Colon (tissue), 2 donors: ENCODE data around the gene SLC22A23.

Source experiments
- FAIRE-seq: peaks from 2 replicates; lab custom pipeline; 2012; peaks lifted over from hg19 to GRCh38; lab: Jason Lieb, UNC
- donor health status: control.
- donor health status: control.

The SLC22A23 gene

DNA sequence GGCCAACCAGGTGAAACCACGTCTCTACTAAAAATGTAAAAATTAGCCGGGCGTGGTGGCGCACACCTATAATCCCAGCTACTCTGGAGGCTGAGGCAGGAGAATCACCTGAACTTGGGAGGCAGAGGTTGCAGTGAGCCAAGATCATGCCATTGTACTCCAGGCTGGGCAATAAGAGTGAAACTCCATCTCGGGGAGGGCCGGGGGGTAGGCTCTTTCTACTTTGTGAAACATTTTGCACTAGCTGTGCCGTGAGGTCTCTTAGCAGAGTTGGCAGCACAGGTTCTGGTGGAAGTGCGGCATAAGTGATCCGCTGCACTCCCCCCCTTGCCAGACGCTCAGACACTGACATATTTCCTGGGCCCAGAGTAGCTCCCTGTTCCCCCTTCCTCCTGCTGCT, 173.6 kb downstream of the SLC22A23 start:
- no peak for FAIRE-seq

GRCh38 chr6:3282476-3283236, 174.2 kb downstream of the SLC22A23 start:
- FAIRE-seq = no peak

- no peak for FAIRE-seq
These were observed 175.0 kb downstream of the SLC22A23 start for GRCh38 chr6:3281631-3282475.

GRCh38 chr6:3280866-3281465, 175.9 kb downstream of the SLC22A23 start:
- FAIRE-seq = no peak

DNA sequence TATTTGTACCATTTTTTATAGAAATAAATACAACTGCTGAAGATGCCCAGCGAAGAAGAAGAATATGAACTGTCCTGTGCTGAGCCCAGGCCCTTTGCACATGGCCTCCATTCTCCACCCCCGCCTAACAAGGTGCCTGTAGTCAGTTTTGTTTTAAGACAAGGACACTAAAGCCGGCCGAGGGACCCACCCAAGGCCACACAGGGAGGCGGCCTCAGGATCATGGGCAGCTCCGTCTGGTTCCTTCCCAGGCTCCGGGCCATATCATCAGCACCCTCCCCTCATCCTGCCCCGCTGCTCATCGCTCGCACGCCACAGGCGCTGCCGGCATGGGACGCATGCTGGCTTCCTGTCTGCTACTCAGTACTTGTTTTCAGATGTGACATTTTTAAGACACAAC, 176.8 kb downstream of the SLC22A23 start:
- no peak for FAIRE-seq

DNA sequence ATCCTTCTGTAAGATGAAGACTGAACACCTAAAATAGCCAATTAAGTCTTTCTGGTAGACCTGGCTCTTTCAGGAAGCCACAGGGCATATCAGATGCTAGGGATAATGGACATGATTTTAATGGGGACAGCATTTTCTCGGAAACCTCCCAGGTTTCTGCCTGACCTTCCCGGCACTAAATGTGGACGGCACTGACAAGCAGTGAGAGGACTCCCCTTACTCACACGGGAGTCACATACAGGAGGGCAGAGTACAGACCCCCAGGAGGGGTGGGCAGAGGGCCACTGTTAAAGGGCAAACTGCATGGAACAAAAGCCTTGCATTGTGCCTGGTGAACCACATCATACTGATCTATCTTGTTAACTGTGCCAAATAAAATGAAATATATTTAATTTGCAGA, 178.2 kb downstream of the SLC22A23 start:
- FAIRE-seq = no peak

DNA sequence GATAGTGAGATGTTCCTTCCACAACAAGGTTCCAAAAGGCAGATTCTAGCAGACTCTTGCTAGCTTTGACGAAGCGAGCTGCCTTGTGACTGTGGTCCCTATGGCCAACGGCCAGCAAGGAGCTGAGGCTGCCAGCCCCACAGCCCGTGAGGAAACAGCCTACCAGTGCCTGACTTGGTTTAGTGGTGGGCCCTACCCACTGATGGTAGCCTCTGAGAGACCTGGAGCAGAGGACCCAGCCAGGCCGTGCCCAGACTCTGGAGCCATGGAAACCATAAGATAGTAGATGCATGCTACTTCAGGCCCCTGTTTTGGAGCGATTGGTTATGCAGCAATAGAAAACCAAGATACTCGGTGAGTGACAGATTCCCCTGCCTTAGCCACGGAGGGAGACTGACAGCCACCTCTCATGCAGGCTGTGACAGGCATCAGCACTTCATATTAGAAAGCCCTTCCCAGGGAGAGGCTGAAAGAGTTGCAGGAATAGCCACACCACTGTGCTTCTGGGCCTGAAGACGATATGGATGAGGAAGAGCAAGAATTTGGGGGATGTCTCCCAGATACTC, 178.9 kb downstream of the SLC22A23 start:
- FAIRE-seq = no peak

GRCh38 chr6:3277251-3277650, 179.6 kb downstream of the SLC22A23 start:
- no peak for FAIRE-seq

GRCh38 chr6:3276174-3277167, 180.4 kb downstream of the SLC22A23 start:
- no peak for FAIRE-seq

DNA sequence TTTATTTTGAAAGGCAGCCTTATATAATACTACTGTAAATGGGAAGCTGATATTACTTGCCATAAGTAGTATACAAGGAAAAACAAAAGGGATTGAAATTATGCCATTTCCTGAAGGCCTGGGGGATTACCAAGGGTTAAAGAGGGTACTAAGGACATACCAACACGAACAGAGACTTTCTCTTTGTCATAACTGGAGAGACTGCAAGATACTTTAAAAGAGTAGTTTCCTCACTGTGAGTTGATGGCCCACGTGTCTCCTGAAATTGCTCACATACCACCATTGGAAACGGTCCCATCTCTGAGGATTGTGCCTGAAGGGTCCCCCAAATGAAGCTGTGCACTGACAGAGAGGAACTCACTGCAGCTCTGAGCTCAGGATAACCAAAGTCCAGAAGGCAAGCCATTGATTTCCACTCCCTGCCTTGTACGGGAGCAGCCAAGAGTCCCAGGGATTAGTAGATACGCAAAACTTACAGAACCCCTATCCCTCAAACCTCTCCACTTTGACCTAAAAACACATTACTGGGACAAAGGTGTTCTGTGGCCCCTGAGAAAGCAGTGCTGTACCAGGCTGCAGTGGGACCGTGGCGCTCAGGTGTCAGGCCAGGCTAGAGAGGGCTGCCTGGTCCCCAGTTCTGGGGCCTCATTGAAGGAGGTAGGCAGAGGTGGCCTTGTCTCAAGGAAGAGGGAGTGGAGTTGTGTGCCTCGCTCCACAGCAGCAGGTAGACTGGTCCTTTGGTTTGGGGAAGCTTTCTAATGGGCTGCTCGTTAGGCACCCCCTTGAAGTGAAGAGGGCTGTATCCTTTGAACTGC, 182.9 kb downstream of the SLC22A23 start:
- no peak for FAIRE-seq

DNA sequence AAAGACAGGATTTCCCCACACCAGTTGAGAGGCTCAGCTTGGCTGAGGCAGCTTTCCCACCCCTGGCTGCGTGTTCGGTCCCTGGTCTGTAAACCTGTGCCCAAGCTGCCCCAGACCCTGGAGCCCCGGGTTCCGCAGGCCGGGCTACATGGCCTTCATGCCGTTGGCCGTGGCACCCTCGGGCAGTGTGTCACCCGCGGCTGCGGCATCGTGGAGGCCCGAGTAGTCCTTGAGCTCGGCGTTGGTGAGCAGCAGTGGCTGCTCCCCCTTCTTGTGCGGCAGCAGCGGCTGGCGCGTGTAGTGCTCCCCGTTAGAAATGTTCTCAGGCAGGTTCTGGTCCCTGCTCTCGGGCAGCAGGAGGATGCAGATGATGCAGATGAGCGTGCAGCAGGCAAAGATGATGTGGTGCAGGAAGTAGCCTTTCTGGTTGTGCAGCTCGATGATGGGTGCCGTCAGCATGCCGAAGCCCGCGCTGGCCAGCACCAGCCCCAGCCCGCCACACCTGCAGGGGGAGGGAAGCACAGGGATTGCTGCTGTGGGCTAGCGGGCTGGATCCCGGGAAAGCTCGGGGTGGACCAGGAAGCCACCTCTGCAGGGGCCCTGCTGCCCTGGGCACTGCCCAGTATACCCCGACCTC, 183.8 kb downstream of the SLC22A23 start:
- no peak for FAIRE-seq

DNA sequence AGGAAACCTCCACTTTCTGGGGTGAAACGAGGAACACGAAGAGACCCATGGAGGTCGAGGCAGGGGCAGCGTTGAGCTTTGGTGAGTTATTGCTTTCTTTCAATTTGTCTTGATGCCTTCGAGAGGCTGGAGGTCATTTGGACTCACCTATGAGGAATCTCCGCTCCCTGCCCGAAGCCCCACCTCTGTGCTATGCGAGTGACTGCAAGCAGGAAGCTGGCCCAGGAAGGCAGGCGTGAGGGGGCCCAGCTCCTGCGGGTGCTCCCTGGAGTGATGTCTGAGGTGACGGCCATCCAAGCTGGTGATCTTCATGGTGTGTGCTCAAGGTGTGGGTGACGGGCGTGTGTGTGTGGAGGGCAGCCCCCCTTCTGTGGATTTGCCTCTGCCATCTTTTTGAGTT, 185.1 kb downstream of the SLC22A23 start:
- no peak for FAIRE-seq

DNA sequence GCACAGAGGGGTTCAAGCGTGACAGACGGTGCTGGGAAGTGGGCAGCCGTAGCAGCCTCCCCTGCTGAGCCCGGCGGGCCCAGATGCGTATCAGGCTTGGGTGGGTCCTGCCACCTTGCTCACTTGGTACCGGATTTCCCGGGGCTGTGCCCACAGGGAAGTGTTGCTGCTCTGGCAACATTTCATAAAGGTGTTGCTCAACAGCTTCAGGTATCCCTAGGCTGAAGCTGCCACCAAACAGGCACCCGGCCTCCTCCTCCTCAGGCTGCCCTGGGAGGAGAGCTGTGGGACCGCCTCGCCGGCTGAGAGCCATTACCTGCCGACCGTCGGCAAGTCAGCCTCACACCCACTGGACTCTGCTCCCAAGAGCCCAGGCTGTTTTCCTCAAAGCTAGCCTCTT, 186.6 kb downstream of the SLC22A23 start:
- no peak for FAIRE-seq

DNA sequence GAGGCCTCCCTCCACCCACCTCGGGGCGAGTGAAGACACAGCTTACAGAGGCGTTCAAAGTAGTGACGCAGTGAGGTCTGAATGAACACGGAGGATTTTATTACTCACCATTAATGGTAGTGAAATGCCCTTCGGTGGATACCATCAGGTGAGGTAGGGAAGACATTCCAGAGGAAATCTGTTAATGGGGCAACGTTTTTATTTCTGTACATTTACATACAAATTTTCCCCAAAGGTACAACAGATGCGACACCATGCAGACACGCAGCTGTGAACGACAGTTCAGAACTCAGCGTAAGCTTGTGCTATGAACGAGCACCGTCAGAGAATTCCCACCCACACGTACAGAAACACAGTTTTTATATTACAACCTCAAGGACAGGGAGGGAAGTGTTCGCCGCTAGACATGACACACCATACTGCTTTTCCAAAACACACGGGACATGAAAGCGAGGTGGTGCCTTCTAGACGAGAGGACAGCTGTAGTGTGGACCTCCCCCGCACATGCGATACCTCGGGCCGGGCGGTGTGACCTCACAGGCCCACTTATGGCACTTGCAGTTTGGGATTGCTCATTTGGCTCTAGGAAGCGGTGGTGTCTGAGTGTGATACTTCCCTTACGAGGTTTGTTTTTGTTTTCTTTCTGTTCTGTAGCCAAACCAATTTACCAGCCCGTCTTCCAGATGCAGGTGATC, 187.4 kb downstream of the SLC22A23 start:
- no peak for FAIRE-seq

DNA sequence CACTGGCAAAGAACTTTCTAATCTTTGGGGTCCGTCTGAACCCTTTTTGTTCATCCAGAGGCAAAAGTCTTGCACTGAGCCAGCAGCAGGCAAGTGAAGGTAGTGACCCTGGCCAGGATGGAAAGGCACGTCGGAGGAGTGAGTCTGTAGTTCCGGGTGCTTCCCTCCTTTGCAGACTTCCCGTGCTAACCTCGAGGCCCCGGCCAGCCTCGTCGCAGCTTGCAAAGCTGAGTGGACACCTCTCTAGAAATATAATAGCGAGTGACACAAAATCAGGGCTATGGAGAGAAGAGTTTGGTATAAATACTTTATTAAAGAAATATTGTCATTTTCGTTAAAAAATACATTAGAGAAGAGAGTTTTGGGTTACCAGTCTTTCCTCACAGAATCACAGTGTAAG, 188.2 kb downstream of the SLC22A23 start:
- no peak for FAIRE-seq

GRCh38 chr6:3267162-3267561, 189.7 kb downstream of the SLC22A23 start:
- FAIRE-seq = no peak

DNA sequence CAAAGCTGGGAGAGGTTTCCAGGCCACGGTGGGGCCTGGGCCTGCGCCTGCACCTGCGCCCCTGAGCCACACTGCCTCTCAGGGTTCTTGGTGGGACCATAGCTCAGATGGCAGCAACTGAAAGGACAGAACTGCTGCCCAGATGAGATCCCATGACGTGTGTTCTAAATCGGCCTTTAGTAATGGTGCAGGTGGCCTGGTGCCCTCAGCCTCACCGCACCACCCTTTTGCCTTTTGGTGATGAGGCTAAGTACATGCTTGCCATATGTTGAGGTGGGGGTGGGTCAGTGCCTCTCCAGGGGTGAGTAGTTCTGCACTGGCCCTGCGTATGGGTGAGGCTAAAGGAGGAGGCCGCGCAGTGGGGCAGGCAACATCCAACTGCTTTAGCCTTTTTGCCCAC, 190.7 kb downstream of the SLC22A23 start:
- FAIRE-seq = no peak

DNA sequence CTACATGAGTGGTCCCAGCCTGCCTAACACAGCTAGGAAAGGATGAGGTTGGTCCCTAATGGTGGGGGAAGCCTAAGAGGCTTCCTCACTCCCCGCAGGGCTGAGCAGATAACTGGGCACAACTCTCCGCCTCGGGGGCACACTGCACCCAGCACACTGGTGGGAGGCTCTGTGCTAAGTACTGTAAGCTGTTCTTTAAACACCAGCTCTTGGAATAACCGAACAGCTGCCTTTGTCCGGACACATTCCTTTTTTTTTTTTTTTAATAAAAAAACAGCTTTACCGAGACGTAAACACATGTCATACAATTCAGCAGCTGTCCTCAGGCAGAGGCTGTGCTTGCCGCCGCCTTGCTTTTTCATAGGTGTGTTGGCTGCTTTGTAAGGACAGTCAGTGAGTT, 191.2 kb downstream of the SLC22A23 start:
- FAIRE-seq = no peak

DNA sequence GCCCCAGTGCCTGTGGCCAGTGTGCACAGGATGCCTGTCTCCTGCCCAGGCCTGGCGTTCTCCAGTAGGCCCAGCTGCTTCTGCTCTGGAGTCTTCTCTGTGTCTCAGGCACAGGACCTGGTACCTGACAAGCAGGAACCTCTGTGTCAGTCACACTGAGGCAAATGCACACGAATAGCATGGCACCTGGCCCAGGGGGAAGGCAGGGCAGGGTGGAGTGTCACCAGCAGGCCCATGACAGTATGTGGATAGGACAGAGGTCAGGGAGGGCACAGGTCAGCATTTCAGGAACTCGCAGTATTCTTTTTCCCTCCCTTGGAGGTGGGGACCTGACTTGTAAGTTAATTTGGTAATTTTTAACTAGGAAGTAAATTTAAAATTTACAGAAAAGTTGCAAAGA, 192.5 kb downstream of the SLC22A23 start:
- FAIRE-seq = no peak

DNA sequence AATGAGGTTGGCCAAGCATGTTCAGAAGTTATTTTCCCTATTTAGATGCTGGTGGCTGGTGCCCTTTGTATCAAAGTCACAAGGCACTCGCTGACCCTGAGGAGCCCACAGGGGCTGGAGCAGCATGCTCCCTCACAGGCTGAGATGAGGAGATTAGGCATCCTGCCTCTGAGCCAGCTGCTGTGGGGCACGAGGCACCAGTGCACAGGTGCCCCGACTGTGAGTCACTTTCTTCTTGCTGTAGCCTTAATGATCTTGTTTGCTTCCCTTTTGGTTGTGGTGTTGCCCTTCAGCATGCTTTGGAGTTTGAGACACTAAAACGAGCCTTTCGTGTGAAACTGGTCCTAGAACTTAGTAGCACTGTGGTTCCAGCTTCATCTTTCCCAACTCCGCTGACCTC, 193.8 kb downstream of the SLC22A23 start:
- FAIRE-seq = no peak
